DOHH2 (cell line): ENCODE measurements around the gene TMEM200B.
"Not testable (repeated sequence)": the region's sequence is repeated elsewhere in the genome, so short reads cannot be mapped to it uniquely, and the experiment has no call there.

Experiments
- H3F3A ChIP-seq: fragments of 200-600 bp; sonication (generic), shearing (Covaris generic); 2 replicates; pipeline ENCODE4 v1.6.0; 2016; ENCODE audit warnings: antibody characterized with exemption, mild to moderate bottlenecking; ENCODE audit not compliant: control insufficient read depth, insufficient read depth
- H3K27ac ChIP-seq: fragments of 200-600 bp; sonication (generic); 2 replicates; pipeline ENCODE4 v1.5.1; 2014; ENCODE audit warnings: low read depth, mild to moderate bottlenecking, low read length, moderate library complexity
- H3K27me3 ChIP-seq: fragments of 200-600 bp; sonication (generic); 2 replicates; pipeline ENCODE4 v1.6.1; 2014; ENCODE audit warnings: mild to moderate bottlenecking, low read length, mixed read lengths; ENCODE audit not compliant: control insufficient read depth
- H3K36me3 ChIP-seq: fragments of 200-600 bp; sonication (generic); 2 replicates; pipeline ENCODE4 v1.6.1; 2014; ENCODE audit warnings: mild to moderate bottlenecking, low read length, moderate library complexity, mixed read lengths; ENCODE audit not compliant: control insufficient read depth
- H3K4me1 ChIP-seq: fragments of 200-600 bp; sonication (generic); 2 replicates; pipeline ENCODE4 v1.6.1; 2014; ENCODE audit warnings: mild to moderate bottlenecking, low read length, mixed read lengths; ENCODE audit not compliant: control insufficient read depth
- H3K4me2 ChIP-seq: fragments of 200-600 bp; sonication (generic); 2 replicates; pipeline ENCODE4 v1.6.0; 2014; ENCODE audit warnings: mild to moderate bottlenecking, low read length, moderate library complexity
- H3K4me3 ChIP-seq: fragments of 200-600 bp; sonication (generic); 2 replicates; pipeline ENCODE4 v1.5.1; 2014; ENCODE audit warnings: mild to moderate bottlenecking, low read length, mixed read lengths
- H3K79me2 ChIP-seq: fragments of 200-600 bp; sonication (generic); 2 replicates; pipeline ENCODE4 v1.6.1; 2014; ENCODE audit warnings: mild to moderate bottlenecking, low read length, mixed read lengths; ENCODE audit not compliant: control insufficient read depth
- H3K9me2 ChIP-seq: fragments of 200-600 bp; sonication (generic); replicated peaks from 2 replicates; pipeline ENCODE4 v1.6.1; 2014; ENCODE audit warnings: mild to moderate bottlenecking, low read length, mixed read lengths; ENCODE audit not compliant: control insufficient read depth
- H3K9me3 ChIP-seq: fragments of 200-600 bp; sonication (generic); 2 replicates; pipeline ENCODE4 v1.6.1; 2014; ENCODE audit warnings: antibody characterized with exemption, low read length, mixed read lengths; ENCODE audit not compliant: control insufficient read depth, insufficient read depth
- H4K20me1 ChIP-seq: fragments of 200-600 bp; sonication (generic); 2 replicates; pipeline ENCODE4 v1.6.0; 2014; ENCODE audit warnings: low read depth, mild to moderate bottlenecking, antibody characterized with exemption, low read length, moderate library complexity; ENCODE audit not compliant: control insufficient read depth, insufficient read depth
- CTCF ChIP-seq: fragments of 200-600 bp; sonication (generic); IDR thresholded peaks from one replicate; pipeline ENCODE4 v1.5.1; 2014; ENCODE audit warnings: antibody characterized with exemption, mild to moderate bottlenecking, low read depth, low read length; ENCODE audit not compliant: poor library complexity, severe bottlenecking
- EZH2phosphoT487 ChIP-seq: fragments of 200-600 bp; sonication (generic); IDR thresholded peaks from 2 replicates; pipeline ENCODE4 v1.6.1; 2017; ENCODE audit warnings: borderline replicate concordance, mild to moderate bottlenecking, antibody characterized with exemption, low read length, moderate library complexity, mixed read lengths

Gene TMEM200B

GRCh38 chr1:29117381-29117780 is 6.3 kb downstream of the TMEM200B start:
- no peak overlapping the region for H3K4me2 ChIP-seq
- no peak overlapping the region for H3K4me3 ChIP-seq
- 0 out of 2 replicates have a peak, but pooled peaks cover 5% of the 10 kb centered on the region for H4K20me1 ChIP-seq
- H3K79me2 ChIP-seq: no peaks in the 10 kb centered on the region
- H3K36me3 ChIP-seq: peaks cover 7% of the 10 kb centered on the region
- no peaks in the 10 kb centered on the region for H3K9me2 ChIP-seq
- TF ChIP-seq EZH2phosphoT487 (no peak), CTCF (peak; percentile 16)
- peaks cover 5% of the 10 kb centered on the region; the same call in 1 of the 2 replicates for H3K4me1 ChIP-seq
- H3K27ac ChIP-seq: no peak overlapping the region
- H3F3A ChIP-seq: peaks cover 6% of the 10 kb centered on the region; the same call in 1 of the 2 replicates
- peaks cover 8% of the 10 kb centered on the region for H3K27me3 ChIP-seq
- H3K9me3 ChIP-seq: no peaks in the 10 kb centered on the region

GRCh38 chr1:29114654-29115053 is 9.0 kb downstream of the TMEM200B start:
- no peaks in the 10 kb centered on the region for H3K4me1 ChIP-seq
- H3K9me2 ChIP-seq: no peaks in the 10 kb centered on the region
- H3K9me3 ChIP-seq: no peaks in the 10 kb centered on the region
- H4K20me1 ChIP-seq: no peaks in the 10 kb centered on the region
- no peaks in the 10 kb centered on the region for H3K27me3 ChIP-seq
- TF ChIP-seq CTCF (no peak), EZH2phosphoT487 (no peak)
- H3K79me2 ChIP-seq: no peaks in the 10 kb centered on the region
- no peak overlapping the region for H3K4me3 ChIP-seq
- no peak overlapping the region for H3K4me2 ChIP-seq
- H3K36me3 ChIP-seq: peaks cover 7% of the 10 kb centered on the region
- no peak overlapping the region for H3K27ac ChIP-seq
- peaks cover 1% of the 10 kb centered on the region; the same call in 1 of the 2 replicates for H3F3A ChIP-seq

- no peaks in the 10 kb centered on the region for H3F3A ChIP-seq
- peaks cover 12% of the 10 kb centered on the region for H3K36me3 ChIP-seq
- no peak for TF ChIP-seq EZH2phosphoT487
- no peak overlapping the region for H3K4me3 ChIP-seq
- no peaks in the 10 kb centered on the region for H3K9me2 ChIP-seq
- H3K27me3 ChIP-seq: no peaks in the 10 kb centered on the region
- H3K4me1 ChIP-seq: no peaks in the 10 kb centered on the region
- H4K20me1 ChIP-seq: no peaks in the 10 kb centered on the region
- no peak overlapping the region for H3K4me2 ChIP-seq
- no peak overlapping the region for H3K27ac ChIP-seq
- no peaks in the 10 kb centered on the region for H3K79me2 ChIP-seq
- no peaks in the 10 kb centered on the region for H3K9me3 ChIP-seq
Measured at GRCh38 chr1:29113413-29114117, 10.1 kb downstream of the TMEM200B start.

GRCh38 chr1:29112705-29113412 is 10.8 kb downstream of the TMEM200B start:
- H3K4me2 ChIP-seq: no peak overlapping the region
- H3K9me3 ChIP-seq: no peaks in the 10 kb centered on the region
- no peak overlapping the region for H3K4me3 ChIP-seq
- no peaks in the 10 kb centered on the region for H3K79me2 ChIP-seq
- H3K36me3 ChIP-seq: peaks cover 12% of the 10 kb centered on the region
- H3K27me3 ChIP-seq: no peaks in the 10 kb centered on the region
- no peaks in the 10 kb centered on the region for H3K4me1 ChIP-seq
- H3F3A ChIP-seq: no peaks in the 10 kb centered on the region
- TF ChIP-seq EZH2phosphoT487 (no peak), CTCF (no peak)
- H4K20me1 ChIP-seq: no peaks in the 10 kb centered on the region
- H3K27ac ChIP-seq: no peak overlapping the region
- H3K9me2 ChIP-seq: no peaks in the 10 kb centered on the region

DNA sequence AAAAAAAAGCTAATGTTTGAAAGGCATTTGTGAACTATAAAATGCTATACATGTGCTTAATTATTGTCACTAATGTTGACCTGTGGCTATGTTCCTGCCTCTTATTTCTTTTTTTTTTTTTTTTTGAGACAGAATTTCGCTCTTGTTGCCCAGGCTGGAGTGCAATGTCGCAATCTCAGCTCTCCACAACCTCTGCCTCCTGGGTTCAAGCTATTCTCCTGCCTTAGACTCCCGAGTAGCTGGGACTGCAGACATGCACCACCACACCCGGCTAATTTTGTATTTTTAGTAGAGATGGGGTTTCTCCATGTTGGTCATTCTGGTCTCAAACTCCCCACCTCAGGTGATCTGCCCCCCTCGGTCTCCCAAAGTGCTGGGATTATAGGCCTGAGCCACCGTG is 15.7 kb downstream of the TMEM200B start:
- not testable (repeated sequence) for H3F3A ChIP-seq, H3K27ac ChIP-seq, H3K4me3 ChIP-seq, H3K27me3 ChIP-seq, H3K4me1 ChIP-seq, H3K9me2 ChIP-seq, H3K36me3 ChIP-seq, H4K20me1 ChIP-seq, H3K79me2 ChIP-seq, H3K9me3 ChIP-seq, H3K4me2 ChIP-seq
